Spleen (tissue), 7 donors: Measurements from ENCODE around the gene AGK.

ENCODE experiments used
- CTCF ChIP-seq, 11 experiments: fragments of 200-600 bp in 7 of 11; fragments of 450-650 bp in 4 of 11; sonication (generic) in 4 of 11; IDR thresholded peaks in 8 of 11; conservative IDR thresholded peaks in 3 of 11; 1 replicate in 7 of 11; 2 replicates in 4 of 11; pipeline versions ENCODE4 v1.4.0 to v1.8.0; 2016 to 2021; ENCODE audit warnings: antibody characterized with exemption in 11 of 11, inconsistent platforms in 4 of 11, mild to moderate bottlenecking in 1 of 11
- POLR2A ChIP-seq, 3 donors: fragments of 450-650 bp; IDR thresholded peaks; one replicate each; pipeline ENCODE4 v1.5.1; 2017; ENCODE audit warnings: antibody characterized with exemption in 3 of 3, mild to moderate bottlenecking in 1 of 3
- POLR2AphosphoS5 ChIP-seq, 3 donors: sonication (generic); formaldehyde crosslinking; IDR thresholded peaks; one replicate each; pipeline ENCODE4 v1.5.1; 2017; ENCODE audit warnings: antibody characterized with exemption in 3 of 3
- donor health status: DM: no; HTN: no; CAD: no; lungs with moderate emphysema.
- donor health status: DM: no; HTN: no; CAD: no.
- donor health status: DM: no; HTN: no; CAD: no.

DNA sequence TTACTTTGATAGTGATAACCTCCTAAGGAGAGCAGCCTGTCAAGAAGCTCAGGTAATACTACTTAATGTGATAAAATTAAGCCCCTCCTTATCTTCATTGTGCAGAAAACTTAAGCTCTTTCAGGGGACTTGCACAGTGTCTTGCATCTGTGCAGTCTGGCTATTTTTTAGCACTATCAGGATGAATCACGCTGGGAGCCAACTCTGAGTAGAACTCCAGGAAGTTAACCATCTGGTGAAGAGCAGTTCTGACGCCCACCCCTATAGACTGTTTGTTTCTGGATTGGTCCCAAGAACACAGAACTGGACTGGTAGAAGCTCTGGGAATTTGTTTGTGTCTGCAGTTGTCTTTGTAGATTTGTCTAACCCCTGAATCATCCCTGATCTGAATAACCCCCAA is 41.9 kb downstream of the AGK start:
- TF ChIP-seq POLR2AphosphoS5 (IDR thresholded peaks at IDR 0.05) (no peak), CTCF (IDR thresholded peaks at IDR 0.05 in 8 of 11, conservative IDR thresholded peaks at IDR 0.05 in 3 of 11) (no peak), POLR2A (IDR thresholded peaks at IDR 0.05) (no peak)
